Measurements from ENCODE around the gene LRRC7.

The LRRC7 gene

GRCh38 chr1:69567652-69568420 lies at the start of gene LRRC7:
TSS of gene LRRC7 (plus strand) at chr1:69567922. CDS start at chr1:69568640, 718 bp downstream.
- no peak for DNase-seq (ENCODE audit: low read depth in 1 of 2, low spot score in 1 of 2)

GRCh38 chr1:69519006-69519405 lies 48.7 kb upstream of the LRRC7 start:
- DNase-seq (ENCODE audit: low read depth in 1 of 2, low spot score in 1 of 2): no peak

- DNase-seq (ENCODE audit: low read depth in 1 of 2, low spot score in 1 of 2): no peak
Observed at GRCh38 chr1:69520326-69520725, 47.4 kb upstream of the LRRC7 start.

GRCh38 chr1:69523032-69523431 lies 44.7 kb upstream of the LRRC7 start:
- no peak for DNase-seq (ENCODE audit: low read depth in 1 of 2, low spot score in 1 of 2)

- DNase-seq (ENCODE audit: low read depth in 1 of 2, low spot score in 1 of 2): no peak
Observed at GRCh38 chr1:69523461-69523860, 44.3 kb upstream of the LRRC7 start.

- no peak for DNase-seq (ENCODE audit: low read depth in 1 of 2, low spot score in 1 of 2)
Observed at GRCh38 chr1:69524015-69524414, 43.7 kb upstream of the LRRC7 start.

GRCh38 chr1:69527273-69527672 lies 40.4 kb upstream of the LRRC7 start:
- no peak for DNase-seq (ENCODE audit: low read depth in 1 of 2, low spot score in 1 of 2)

GRCh38 chr1:69528376-69528775 lies 39.3 kb upstream of the LRRC7 start:
- no peak for DNase-seq (ENCODE audit: low read depth in 1 of 2, low spot score in 1 of 2)

- no peak for DNase-seq (ENCODE audit: low read depth in 1 of 2, low spot score in 1 of 2)
Observed at GRCh38 chr1:69533343-69533742, 34.4 kb upstream of the LRRC7 start.

GRCh38 chr1:69534829-69535228 lies 32.9 kb upstream of the LRRC7 start:
- DNase-seq (ENCODE audit: low read depth in 1 of 2, low spot score in 1 of 2): no peak

- no peak for DNase-seq (ENCODE audit: low read depth in 1 of 2, low spot score in 1 of 2)
Observed at GRCh38 chr1:69535490-69535889, 32.2 kb upstream of the LRRC7 start.

- no peak for DNase-seq (ENCODE audit: low read depth in 1 of 2, low spot score in 1 of 2)
Observed at GRCh38 chr1:69540052-69540451, 27.7 kb upstream of the LRRC7 start.

GRCh38 chr1:69551476-69552324 lies 16.0 kb upstream of the LRRC7 start:
- no peak for DNase-seq (ENCODE audit: low read depth in 1 of 2, low spot score in 1 of 2)

GRCh38 chr1:69553726-69554125 lies 14.0 kb upstream of the LRRC7 start:
- DNase-seq (ENCODE audit: low read depth in 1 of 2, low spot score in 1 of 2): no peak

GRCh38 chr1:69568421-69569174 lies 876 bp downstream of the LRRC7 start:
- DNase-seq (ENCODE audit: low read depth in 1 of 2, low spot score in 1 of 2): no peak

GRCh38 chr1:69569175-69569541 lies 1.4 kb downstream of the LRRC7 start:
- DNase-seq (ENCODE audit: low read depth in 1 of 2, low spot score in 1 of 2): no peak

- DNase-seq (ENCODE audit: low read depth in 1 of 2, low spot score in 1 of 2): no peak
Observed at GRCh38 chr1:69569576-69570328, 2.0 kb downstream of the LRRC7 start.

GRCh38 chr1:69570356-69570755 lies 2.6 kb downstream of the LRRC7 start:
- DNase-seq (ENCODE audit: low read depth in 1 of 2, low spot score in 1 of 2): no peak

- no peak for DNase-seq (ENCODE audit: low read depth in 1 of 2, low spot score in 1 of 2)
Observed at GRCh38 chr1:69572921-69573320, 5.2 kb downstream of the LRRC7 start.

GRCh38 chr1:69573911-69574310 lies 6.2 kb downstream of the LRRC7 start:
- DNase-seq (ENCODE audit: low read depth in 1 of 2, low spot score in 1 of 2): no peak

- no peak for DNase-seq (ENCODE audit: low read depth in 1 of 2, low spot score in 1 of 2)
Observed at GRCh38 chr1:69585666-69586065, 17.9 kb downstream of the LRRC7 start.
